ENCODE measurements around the gene ETV3L.

ETV3L gene

GRCh38 chr1:157106813-157107189 lies 7.2 kb upstream of the ETV3L start:
- WGBS, 2 donors (ENCODE audit: extremely low coverage in 2 of 2, insufficient read length in 2 of 2, insufficient replicate concordance in 1 of 2), result no CpG with 5 or more reads among the region's 6 CpGs
- H3K14ac ChIP-seq (ENCODE audit: low read length), result no peak overlapping the region
- peaks cover 0 to 2% of the 10 kb centered on the region in 2 donors for H3K9me3 ChIP-seq (replicated peaks in 1 of 2; ENCODE audit: control insufficient read depth in 2 of 2, insufficient read depth in 1 of 2, low read depth in 1 of 2, low read length in 2 of 2)
- H3K9ac ChIP-seq (ENCODE audit: low read depth, low read length, poor library complexity), result no peak overlapping the region
- H3K79me1 ChIP-seq (ENCODE audit: low read depth, low read length), result no peaks in the 10 kb centered on the region
- H3K4me1 ChIP-seq (ENCODE audit: control insufficient read depth in 2 of 2, insufficient read depth in 1 of 2, low read depth in 1 of 2, low read length in 2 of 2), result peaks cover 10 to 11% of the 10 kb centered on the region in 2 donors
- no peak overlapping the region for H3K23ac ChIP-seq (ENCODE audit: low read depth, low read length, poor library complexity)
- no peak overlapping the region for H2BK15ac ChIP-seq (ENCODE audit: low read length)
- H3K18ac ChIP-seq (ENCODE audit: low read length), result no peak overlapping the region
- H2BK5ac ChIP-seq (ENCODE audit: low read length), result no peak overlapping the region
- H2BK120ac ChIP-seq (ENCODE audit: low read depth, low read length), result no peak overlapping the region
- H4K91ac ChIP-seq (ENCODE audit: low read depth, low read length, poor library complexity), result no peak overlapping the region
- no peak for DNase-seq (ENCODE audit: low spot score)
- no peak overlapping the region for H3K4me3 ChIP-seq (ENCODE audit: low read length in 2 of 2)
- peaks cover 0 to 84% (median 2%) of the 10 kb centered on the region in 3 experiments for H3K27me3 ChIP-seq (ENCODE audit: control insufficient read depth in 3 of 3, insufficient read depth in 3 of 3, low read depth in 1 of 3, low read length in 3 of 3)
- H2AFZ ChIP-seq (ENCODE audit: low read length), result peak overlapping the region; percentile 53
- H3K4ac ChIP-seq (ENCODE audit: low read length), result no peak overlapping the region
- no peak overlapping the region for H3K27ac ChIP-seq (replicated peaks; ENCODE audit: low read length)
- no peaks in the 10 kb centered on the region for H3K36me3 ChIP-seq (replicated peaks in 1 of 2; ENCODE audit: control insufficient read depth in 2 of 2, insufficient read depth in 2 of 2, low read length in 2 of 2)
- H4K8ac ChIP-seq (ENCODE audit: low read depth, low read length), result no peak overlapping the region
- H2BK12ac ChIP-seq (ENCODE audit: low read length), result no peak overlapping the region
- no peak overlapping the region for H2AK5ac ChIP-seq (ENCODE audit: low read depth, low read length)
- H3K4me2 ChIP-seq (ENCODE audit: insufficient read depth, low read length, poor library complexity, severe bottlenecking), result no peak overlapping the region

- Histone ChIP-seq H3K4me3 (ENCODE audit: low read length in 2 of 2) (no peak overlapping the region), H2AK5ac (ENCODE audit: low read depth, low read length) (no peak overlapping the region), H3K79me1 (ENCODE audit: low read depth, low read length) (no peaks in the 10 kb centered on the region), H3K9ac (ENCODE audit: low read depth, low read length, poor library complexity) (no peak overlapping the region), H3K9me3 (replicated peaks in 1 of 2; ENCODE audit: control insufficient read depth in 2 of 2, insufficient read depth in 1 of 2, low read depth in 1 of 2, low read length in 2 of 2) (peaks cover 0 to 2% of the 10 kb centered on the region in 2 donors), H2BK15ac (ENCODE audit: low read length) (no peak overlapping the region), H3K4ac (ENCODE audit: low read length) (no peak overlapping the region), H4K8ac (ENCODE audit: low read depth, low read length) (peak overlapping the region; percentile 49), H3K36me3 (replicated peaks in 1 of 2; ENCODE audit: control insufficient read depth in 2 of 2, insufficient read depth in 2 of 2, low read length in 2 of 2) (no peaks in the 10 kb centered on the region), H3K23ac (ENCODE audit: low read depth, low read length, poor library complexity) (no peak overlapping the region), H2BK5ac (ENCODE audit: low read length) (no peak overlapping the region), H3K14ac (ENCODE audit: low read length) (no peak overlapping the region), H3K27me3 (ENCODE audit: control insufficient read depth in 3 of 3, insufficient read depth in 3 of 3, low read depth in 1 of 3, low read length in 3 of 3) (peaks cover 0 to 78% (median 2%) of the 10 kb centered on the region in 3 experiments), H3K4me2 (ENCODE audit: insufficient read depth, low read length, poor library complexity, severe bottlenecking) (no peak overlapping the region), H3K4me1 (ENCODE audit: control insufficient read depth in 2 of 2, insufficient read depth in 1 of 2, low read depth in 1 of 2, low read length in 2 of 2) (peaks cover 6 to 10% of the 10 kb centered on the region in 2 donors), H2BK120ac (ENCODE audit: low read depth, low read length) (no peak overlapping the region), H3K18ac (ENCODE audit: low read length) (peak overlapping the region; percentile 23), H3K27ac (replicated peaks; ENCODE audit: low read length) (no peak overlapping the region), H4K91ac (ENCODE audit: low read depth, low read length, poor library complexity) (no peak overlapping the region), H2BK12ac (ENCODE audit: low read length) (no peak overlapping the region), H2AFZ (ENCODE audit: low read length) (peak overlapping the region; percentile 53)
- no peak for DNase-seq (ENCODE audit: low spot score)
- WGBS, 2 donors (ENCODE audit: extremely low coverage in 2 of 2, insufficient read length in 2 of 2, insufficient replicate concordance in 1 of 2), result no CpG with 5 or more reads among the region's 6 CpGs
Measured at GRCh38 chr1:157105988-157106812, 6.6 kb upstream of the ETV3L start.

- no peak overlapping the region for H3K4me2 ChIP-seq (ENCODE audit: insufficient read depth, low read length, poor library complexity, severe bottlenecking)
- no peak for DNase-seq (ENCODE audit: low spot score)
Measured at GRCh38 chr1:157105298-157105987, 5.8 kb upstream of the ETV3L start.

More at GRCh38 chr1:157105298-157105987, 5.8 kb upstream of the ETV3L start:
- Histone ChIP-seq H3K4me3 (ENCODE audit: low read length in 2 of 2) (no peak overlapping the region), H3K23ac (ENCODE audit: low read depth, low read length, poor library complexity) (peak overlapping the region; percentile 10), H2BK120ac (ENCODE audit: low read depth, low read length) (no peak overlapping the region), H3K79me1 (ENCODE audit: low read depth, low read length) (no peaks in the 10 kb centered on the region), H3K14ac (ENCODE audit: low read length) (no peak overlapping the region), H3K4me1 (ENCODE audit: control insufficient read depth in 2 of 2, insufficient read depth in 1 of 2, low read depth in 1 of 2, low read length in 2 of 2) (peaks cover 6 to 10% of the 10 kb centered on the region in 2 donors), H3K36me3 (replicated peaks in 1 of 2; ENCODE audit: control insufficient read depth in 2 of 2, insufficient read depth in 2 of 2, low read length in 2 of 2) (no peaks in the 10 kb centered on the region), H2AFZ (ENCODE audit: low read length) (peak overlapping the region; percentile 53), H2BK15ac (ENCODE audit: low read length) (no peak overlapping the region), H3K9me3 (replicated peaks in 1 of 2; ENCODE audit: control insufficient read depth in 2 of 2, insufficient read depth in 1 of 2, low read depth in 1 of 2, low read length in 2 of 2) (peaks cover 0 to 2% of the 10 kb centered on the region in 2 donors), H2AK5ac (ENCODE audit: low read depth, low read length) (peak overlapping the region; percentile 14), H3K18ac (ENCODE audit: low read length) (no peak overlapping the region), H3K4ac (ENCODE audit: low read length) (no peak overlapping the region), H2BK5ac (ENCODE audit: low read length) (no peak overlapping the region), H3K27ac (replicated peaks; ENCODE audit: low read length) (no peak overlapping the region), H4K8ac (ENCODE audit: low read depth, low read length) (no peak overlapping the region), H4K91ac (ENCODE audit: low read depth, low read length, poor library complexity) (no peak overlapping the region), H3K27me3 (ENCODE audit: control insufficient read depth in 3 of 3, insufficient read depth in 3 of 3, low read depth in 1 of 3, low read length in 3 of 3) (peaks cover 0 to 71% (median 2%) of the 10 kb centered on the region in 3 experiments), H2BK12ac (ENCODE audit: low read length) (no peak overlapping the region), H3K9ac (ENCODE audit: low read depth, low read length, poor library complexity) (no peak overlapping the region)
- no CpG with 5 or more reads among the region's 14 CpGs for WGBS, 2 donors (ENCODE audit: extremely low coverage in 2 of 2, insufficient read length in 2 of 2, insufficient replicate concordance in 1 of 2)

Measured in neuronal stem cell (in vitro differentiated cells).